Neural crest cell (in vitro differentiated cells): ENCODE results near the gene PLAAT2. TPM values are rescaled to one million over a fixed set of nuclear protein-coding genes. Genes with fewer than 3 reads are reported as not detected.

ENCODE experiments used
- DNase-seq: peaks from one replicate; pipeline ENCODE4 v3.0.0; 2021; ENCODE audit warnings: low read depth, mixed read lengths, low spot score
- H3K27ac Mint-ChIP-seq: one replicate; pipeline ENCODE4 v1.8.0; 2021; ENCODE audit warnings: mild to moderate bottlenecking, mixed read lengths; ENCODE audit not compliant: unreplicated experiment
- H3K27me3 Mint-ChIP-seq: 2 replicates; pipeline ENCODE4 v1.8.0; 2021; ENCODE audit warnings: low read depth, mild to moderate bottlenecking, mixed read lengths
- H3K36me3 Mint-ChIP-seq: 2 replicates; pipeline ENCODE4 v1.8.0; 2021; ENCODE audit warnings: low read depth, mild to moderate bottlenecking, mixed read lengths
- H3K4me1 Mint-ChIP-seq: 2 replicates; pipeline ENCODE4 v1.8.0; 2021; ENCODE audit warnings: mixed read lengths
- H3K4me3 Mint-ChIP-seq: one replicate; pipeline ENCODE4 v1.8.0; 2021; ENCODE audit warnings: mild to moderate bottlenecking, mixed read lengths
- H3K9me3 Mint-ChIP-seq: 2 replicates; pipeline ENCODE4 v1.8.0; 2021; ENCODE audit warnings: mixed read lengths
- CTCF ChIP-seq: fragments of 200-600 bp; sonication (generic); conservative IDR thresholded peaks from 2 replicates; pipeline ENCODE4 v1.5.0; 2021; ENCODE audit warnings: antibody characterized with exemption, mild to moderate bottlenecking
- total RNA-seq: library from RNA; stranded (reverse); gene quantifications from 2 replicates; pipeline ENCODE4 v1.2.1, GENCODE V29; 2021

The PLAAT2 gene
- total RNA-seq, 1 donor from 2014 or later = not detected

GRCh38 chr11:63598556-63598955, 35.4 kb upstream of the PLAAT2 start:
- no peaks in the 10 kb centered on the region for H3K27me3 Mint-ChIP-seq
- DNase-seq = no peak
- no peak overlapping the region for H3K4me3 Mint-ChIP-seq
- H3K4me1 Mint-ChIP-seq = peaks cover 19% of the 10 kb centered on the region
- no peak overlapping the region for H3K27ac Mint-ChIP-seq
- no peaks in the 10 kb centered on the region for H3K9me3 Mint-ChIP-seq
- H3K36me3 Mint-ChIP-seq = no peaks in the 10 kb centered on the region
- no peak for TF ChIP-seq CTCF

GRCh38 chr11:63595296-63595695, 32.1 kb upstream of the PLAAT2 start:
- TF ChIP-seq CTCF = no peak
- H3K4me1 Mint-ChIP-seq = peaks cover 2% of the 10 kb centered on the region
- no peak overlapping the region for H3K27ac Mint-ChIP-seq
- no peaks in the 10 kb centered on the region for H3K36me3 Mint-ChIP-seq
- no peak overlapping the region for H3K4me3 Mint-ChIP-seq
- no peaks in the 10 kb centered on the region for H3K27me3 Mint-ChIP-seq
- no peaks in the 10 kb centered on the region for H3K9me3 Mint-ChIP-seq
- DNase-seq = no peak

- TF ChIP-seq CTCF = peak; percentile 61
- no peak for DNase-seq
- H3K9me3 Mint-ChIP-seq = no peaks in the 10 kb centered on the region
- H3K4me3 Mint-ChIP-seq = no peak overlapping the region
- no peaks in the 10 kb centered on the region for H3K4me1 Mint-ChIP-seq
- H3K27me3 Mint-ChIP-seq = no peaks in the 10 kb centered on the region
- no peaks in the 10 kb centered on the region for H3K36me3 Mint-ChIP-seq
- no peak overlapping the region for H3K27ac Mint-ChIP-seq
These were observed 29.8 kb upstream of the PLAAT2 start for GRCh38 chr11:63592975-63593395.

- no peak for TF ChIP-seq CTCF
- Mint-ChIP-seq H3K4me3 (no peak overlapping the region), H3K9me3 (no peaks in the 10 kb centered on the region), H3K36me3 (no peaks in the 10 kb centered on the region), H3K4me1 (no peaks in the 10 kb centered on the region), H3K27me3 (no peaks in the 10 kb centered on the region), H3K27ac (no peak overlapping the region)
- no peak for DNase-seq
These were observed 27.0 kb upstream of the PLAAT2 start for GRCh38 chr11:63590024-63590788.

- no peak for DNase-seq
- Mint-ChIP-seq H3K27ac (no peak overlapping the region), H3K36me3 (no peaks in the 10 kb centered on the region), H3K4me3 (no peak overlapping the region), H3K9me3 (no peaks in the 10 kb centered on the region), H3K27me3 (no peaks in the 10 kb centered on the region), H3K4me1 (no peaks in the 10 kb centered on the region)
- TF ChIP-seq CTCF = no peak
These were observed 25.8 kb upstream of the PLAAT2 start for GRCh38 chr11:63589000-63589399.
